OCI-LY7 (cell line): ENCODE measurements around the gene NSD1. TPM values are rescaled to one million over a fixed set of nuclear protein-coding genes. Genes with fewer than 3 reads are reported as not detected.

Experiments
- Bru-seq: library from RNA; stranded (reverse); fragments of 400-500 nt; gene quantifications from one replicate; lab custom pipeline; 2021; lab: Mats Ljungman, UMichigan
- BruChase-seq, 2 experiments: library from RNA; stranded (reverse); fragments of 400-500 nt; gene quantifications; one replicate each; lab custom pipeline; 2021; lab: Mats Ljungman, UMichigan
- BruUV-seq: library from RNA; stranded (reverse); fragments of 400-500 nt; replicated peaks from 2 replicates; lab custom pipeline; 2021; lab: Mats Ljungman, UMichigan
- CTCF ChIA-PET: fragments of 300-600 bp; sonication (Branson Sonifier 250); formaldehyde crosslinking; loops from one replicate; lab custom pipeline; 2022; ENCODE audit warnings: antibody characterized with exemption; ENCODE audit not compliant: unreplicated experiment; lab: Charles Lee
- POLR2A ChIA-PET: fragments of 300-600 bp; sonication (Branson Sonifier 250); formaldehyde crosslinking; loops from one replicate; lab custom pipeline; 2022; ENCODE audit warnings: antibody characterized with exemption; lab: Charles Lee
- DNase-seq: peaks from one replicate; pipeline ENCODE4 v3.0.0-alpha.2; 2015; ENCODE audit warnings: low spot score
- H2AFZ ChIP-seq: fragments of 200-600 bp; sonication (generic), shearing (Covaris generic); 2 replicates; pipeline ENCODE4 v1.6.1; 2014; ENCODE audit warnings: mild to moderate bottlenecking, antibody characterized with exemption, low read length, moderate library complexity
- H3K27ac ChIP-seq: fragments of 200-600 bp; sonication (generic); 2 replicates; pipeline ENCODE4 v1.5.1; 2014; ENCODE audit warnings: mixed run types, low read depth, mild to moderate bottlenecking, moderate library complexity, low read length, inconsistent platforms; ENCODE audit not compliant: poor library complexity, severe bottlenecking
- H3K36me3 ChIP-seq: fragments of 200-600 bp; sonication (generic); 2 replicates; pipeline ENCODE4 v1.6.1; 2014; ENCODE audit warnings: mild to moderate bottlenecking, antibody characterized with exemption, low read length, moderate library complexity, mixed read lengths; ENCODE audit not compliant: insufficient read depth
- H3K4me1 ChIP-seq: fragments of 200-600 bp; sonication (generic); 2 replicates; pipeline ENCODE4 v1.5.1; 2014; ENCODE audit warnings: mild to moderate bottlenecking, low read length; ENCODE audit not compliant: insufficient read depth, poor library complexity, severe bottlenecking
- H3K4me2 ChIP-seq: fragments of 200-600 bp; sonication (generic); 2 replicates; pipeline ENCODE4 v1.6.1; 2014; ENCODE audit warnings: mild to moderate bottlenecking, low read length
- H3K4me3 ChIP-seq: fragments of 200-600 bp; sonication (generic); 2 replicates; pipeline ENCODE4 v1.5.1; 2014; ENCODE audit warnings: mild to moderate bottlenecking, low read depth, low read length; ENCODE audit not compliant: poor library complexity, severe bottlenecking
- H3K79me2 ChIP-seq: fragments of 200-600 bp; sonication (generic); 2 replicates; pipeline ENCODE4 v1.6.1; 2016; ENCODE audit warnings: low read depth, mild to moderate bottlenecking, low read length, moderate library complexity, mixed read lengths; ENCODE audit not compliant: insufficient read depth
- H3K9me2 ChIP-seq: fragments of 200-600 bp; sonication (generic); 2 replicates; pipeline ENCODE4 v1.6.1; 2016; ENCODE audit warnings: mild to moderate bottlenecking, low read length, mixed read lengths; ENCODE audit not compliant: insufficient read depth
- H3K9me3 ChIP-seq: fragments of 200-600 bp; sonication (generic); 2 replicates; pipeline ENCODE4 v1.6.1; 2014; ENCODE audit warnings: mild to moderate bottlenecking, mixed run types, low read length, mixed read lengths
- H4K20me1 ChIP-seq: fragments of 200-600 bp; sonication (generic); 2 replicates; pipeline ENCODE4 v1.6.1; 2014; ENCODE audit warnings: mild to moderate bottlenecking, antibody characterized with exemption, low read length, moderate library complexity, mixed read lengths; ENCODE audit not compliant: insufficient read depth
- CTCF ChIP-seq: fragments of 200-600 bp; sonication (generic); conservative IDR thresholded peaks from 2 replicates; pipeline ENCODE4 v1.5.1; 2014; ENCODE audit warnings: mild to moderate bottlenecking, antibody characterized with exemption, low read length, moderate library complexity, mixed read lengths
- EZH2phosphoT487 ChIP-seq: fragments of 200-600 bp; sonication (generic); IDR thresholded peaks from 2 replicates; pipeline ENCODE4 v1.6.1; 2018; ENCODE audit warnings: low read depth, borderline replicate concordance, mild to moderate bottlenecking, mixed run types, antibody characterized with exemption, low read length, moderate library complexity, mixed read lengths
- intact Hi-C: fragments of 100-400 bp; cut with micrococcal nuclease; formaldehyde crosslinking; loops from one replicate; pipeline ENCODE4 v1.10.0; 2022; ENCODE audit not compliant: unreplicated experiment
- long read RNA-seq: library from polyadenylated mRNA; stranded (forward); transcript quantifications from one replicate; pipeline ENCODE4 v2.0.0, GENCODE V29; 2022
- total RNA-seq, 2 experiments: library from RNA; depleted of rRNA in 1 of 2; stranded (reverse); fragments of >200 nt in 1 of 2; shearing (Covaris generic) in 1 of 2; gene quantifications; 2 replicates each; pipeline ENCODE4 v1.2.3, GENCODE V29; 2014 to 2022

Gene NSD1
- total RNA-seq (2014; rRNA removed; shearing (Covaris generic)) (59.6 and 64.3 TPM in 2 replicates), total RNA-seq (2022) (132 and 142 TPM in 2 replicates), Bru-seq, nascent RNA (percentile 89 among the genes with signal in this experiment), BruChase-seq, experiment 1, labeled RNA remaining after a 6-hour chase (percentile 90 among the genes with signal in this experiment), BruChase-seq, experiment 2, labeled RNA remaining after a 2-hour chase (percentile 90 among the genes with signal in this experiment)
- long read RNA-seq, full-length matches to known transcripts = 1 of 96 reads
- long read RNA-seq, partial matches to known transcripts = 63 of 96 reads
- long read RNA-seq, other reads (novel, unspliced or antisense) = 32 of 96 reads

GRCh38 chr5:177133096-177133852 is at the start of gene NSD1:
Gene NSD1 (plus strand): TSS chr5:177133773. CDS start chr5:177135104, 1,331 bp downstream.
- Histone ChIP-seq H2AFZ (peak within 1 kb of the TSS; percentile 69), H4K20me1 (no peaks in the 10 kb centered on the region), H3K4me2 (peak within 1 kb of the TSS; percentile 99), H3K4me1 (peaks cover 54% of the 10 kb centered on the region), H3K36me3 (peaks cover 34% of the 10 kb centered on the region), H3K79me2 (peaks cover 39% of the 10 kb centered on the region), H3K9me2 (no peaks in the 10 kb centered on the region), H3K27ac (peak within 1 kb of the TSS; percentile 55), H3K9me3 (peaks cover 7% of the 10 kb centered on the region; the same call in 1 of the 2 replicates), H3K4me3 (peak within 1 kb of the TSS; percentile 86)
- ChIA-PET POLR2A (interaction anchor here (0.7 to 1.4 kb wide), 2 partner anchors 9 to 982 kb away, joined by 3 to 7 read pairs; no protein-coding TSS in a partner anchor), CTCF (interaction anchor here (1.1 kb wide), 1 partner anchor 21 kb away, joined by 3 read pairs; no protein-coding TSS in a partner anchor)
- TF ChIP-seq EZH2phosphoT487 (no peak), CTCF (no peak)
- BruUV-seq = no TSS peak
- peak; percentile 86 for DNase-seq
- intact Hi-C loops = no loop called here

- POLR2A ChIA-PET = interaction anchor here (0.6 to 0.7 kb wide), 2 partner anchors 36 to 430 kb away, joined by 3 to 4 read pairs; no protein-coding TSS in a partner anchor
- H3K4me2 ChIP-seq = no peak overlapping the region
- H2AFZ ChIP-seq = no peak overlapping the region
- no peak overlapping the region for H3K27ac ChIP-seq
- no peaks in the 10 kb centered on the region for H3K9me3 ChIP-seq
- H3K79me2 ChIP-seq = no peaks in the 10 kb centered on the region
- no peak for DNase-seq
- H3K9me2 ChIP-seq = no peaks in the 10 kb centered on the region
- peaks cover 27% of the 10 kb centered on the region for H3K4me1 ChIP-seq
- TF ChIP-seq EZH2phosphoT487 (no peak), CTCF (no peak)
- H4K20me1 ChIP-seq = no peaks in the 10 kb centered on the region
- BruUV-seq = no TSS peak
- intact Hi-C loops = loop anchor here (10.0 kb wide), 1 partner anchor 419 kb away; no protein-coding TSS in a partner anchor
- H3K36me3 ChIP-seq = no peaks in the 10 kb centered on the region
- no peak overlapping the region for H3K4me3 ChIP-seq
- CTCF ChIA-PET = no interaction called here
Measured at GRCh38 chr5:177084175-177084574, 49.4 kb upstream of the NSD1 start.
